ENCODE measurements around the gene STARD3.
"Not testable (repeated sequence)": the region's sequence is repeated elsewhere in the genome, so short reads cannot be mapped to it uniquely, and the experiment has no call there.

STARD3 gene

GRCh38 chr17:39706921-39707337 is 70.0 kb downstream of the STARD3 start:
- DNase-seq (ENCODE audit: low read depth) = no peak

GRCh38 chr17:39709319-39709997 is 72.5 kb downstream of the STARD3 start:
- TF ChIP-seq, protein P1, sequence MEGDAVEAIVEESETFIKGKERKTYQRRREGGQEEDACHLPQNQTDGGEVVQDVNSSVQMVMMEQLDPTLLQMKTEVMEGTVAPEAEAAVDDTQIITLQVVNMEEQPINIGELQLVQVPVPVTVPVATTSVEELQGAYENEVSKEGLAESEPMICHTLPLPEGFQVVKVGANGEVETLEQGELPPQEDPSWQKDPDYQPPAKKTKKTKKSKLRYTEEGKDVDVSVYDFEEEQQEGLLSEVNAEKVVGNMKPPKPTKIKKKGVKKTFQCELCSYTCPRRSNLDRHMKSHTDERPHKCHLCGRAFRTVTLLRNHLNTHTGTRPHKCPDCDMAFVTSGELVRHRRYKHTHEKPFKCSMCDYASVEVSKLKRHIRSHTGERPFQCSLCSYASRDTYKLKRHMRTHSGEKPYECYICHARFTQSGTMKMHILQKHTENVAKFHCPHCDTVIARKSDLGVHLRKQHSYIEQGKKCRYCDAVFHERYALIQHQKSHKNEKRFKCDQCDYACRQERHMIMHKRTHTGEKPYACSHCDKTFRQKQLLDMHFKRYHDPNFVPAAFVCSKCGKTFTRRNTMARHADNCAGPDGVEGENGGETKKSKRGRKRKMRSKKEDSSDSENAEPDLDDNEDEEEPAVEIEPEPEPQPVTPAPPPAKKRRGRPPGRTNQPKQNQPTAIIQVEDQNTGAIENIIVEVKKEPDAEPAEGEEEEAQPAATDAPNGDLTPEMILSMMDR (conservative IDR thresholded peaks at IDR 0.05; ENCODE audit: low read depth, low read length) = no peak
- no peak for DNase-seq (ENCODE audit: low read depth)
- H3K4me3 ChIP-seq (ENCODE audit: low read length) = no peak overlapping the region

More at GRCh38 chr17:39706921-39707337, 70.0 kb downstream of the STARD3 start:
- no peak overlapping the region for H3K4me3 ChIP-seq (ENCODE audit: low read length)
- TF ChIP-seq, protein P1 (conservative IDR thresholded peaks at IDR 0.05; ENCODE audit: low read depth, low read length) = no peak

DNA sequence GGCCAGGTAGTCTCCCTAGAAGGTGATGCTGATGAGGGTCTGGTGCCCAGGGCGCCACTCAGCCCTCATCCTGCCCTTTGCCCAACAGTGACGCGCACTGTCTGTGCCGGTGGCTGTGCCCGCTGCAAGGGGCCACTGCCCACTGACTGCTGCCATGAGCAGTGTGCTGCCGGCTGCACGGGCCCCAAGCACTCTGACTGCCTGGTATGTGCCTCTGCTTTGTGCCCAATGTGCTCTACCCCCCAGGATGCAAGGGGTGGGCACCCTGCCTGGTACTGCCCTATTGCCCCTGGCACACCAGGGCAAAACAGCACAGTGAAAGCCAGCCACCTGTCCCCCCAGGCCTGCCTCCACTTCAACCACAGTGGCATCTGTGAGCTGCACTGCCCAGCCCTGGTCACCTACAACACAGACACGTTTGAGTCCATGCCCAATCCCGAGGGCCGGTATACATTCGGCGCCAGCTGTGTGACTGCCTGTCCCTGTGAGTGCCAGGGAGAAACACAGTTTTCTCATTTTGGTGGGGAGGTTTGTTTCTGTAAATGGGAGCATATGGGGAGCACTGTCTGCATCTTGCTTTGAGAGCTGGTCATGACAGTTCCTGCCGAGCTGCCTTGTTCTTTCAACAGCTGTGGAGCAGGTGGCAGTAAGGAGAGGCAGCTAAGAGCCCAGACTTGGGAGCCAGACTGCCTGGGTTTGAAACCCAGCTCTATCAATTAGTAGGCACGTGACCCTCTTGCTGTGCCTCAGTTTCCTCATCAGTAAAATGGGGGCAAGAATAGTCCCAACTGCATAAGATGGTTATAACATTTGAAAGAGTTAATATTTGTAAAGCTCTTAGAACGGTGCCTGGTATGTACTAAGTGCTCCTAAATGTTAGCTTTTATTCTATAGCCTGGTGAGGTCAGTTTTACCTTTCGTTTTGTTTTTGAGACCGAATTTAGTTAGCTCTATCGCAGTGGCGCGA is 73.3 kb downstream of the STARD3 start:
- DNase-seq (ENCODE audit: low read depth) = no peak
- H3K4me3 ChIP-seq (ENCODE audit: low read length) = no peak overlapping the region
- TF ChIP-seq, protein P1 (conservative IDR thresholded peaks at IDR 0.05; ENCODE audit: low read depth, low read length) = no peak

GRCh38 chr17:39711071-39711470 is 74.1 kb downstream of the STARD3 start:
- not testable (repeated sequence) for H3K4me3 ChIP-seq (ENCODE audit: low read length); DNase-seq (ENCODE audit: low read depth)

DNA sequence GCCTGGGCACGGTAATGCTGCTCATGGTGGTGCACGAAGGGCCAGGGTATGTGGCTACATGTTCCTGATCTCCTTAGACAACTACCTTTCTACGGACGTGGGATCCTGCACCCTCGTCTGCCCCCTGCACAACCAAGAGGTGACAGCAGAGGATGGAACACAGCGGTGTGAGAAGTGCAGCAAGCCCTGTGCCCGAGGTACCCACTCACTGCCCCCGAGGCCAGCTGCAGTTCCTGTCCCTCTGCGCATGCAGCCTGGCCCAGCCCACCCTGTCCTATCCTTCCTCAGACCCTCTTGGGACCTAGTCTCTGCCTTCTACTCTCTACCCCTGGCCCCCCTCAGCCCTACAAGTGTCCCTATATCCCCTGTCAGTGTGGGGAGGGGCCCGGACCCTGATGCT is 74.9 kb downstream of the STARD3 start:
- TF ChIP-seq, protein P1 (conservative IDR thresholded peaks at IDR 0.05; ENCODE audit: low read depth, low read length) = no peak
- DNase-seq (ENCODE audit: low read depth) = no peak
- no peak overlapping the region for H3K4me3 ChIP-seq (ENCODE audit: low read length)
